Osteoblast (primary cell): ENCODE data around the gene AGBL4. TPM values are rescaled to one million over a fixed set of nuclear protein-coding genes. Genes with fewer than 3 reads are reported as not detected.
"Not testable (repeated sequence)": the region's sequence is repeated elsewhere in the genome, so short reads cannot be mapped to it uniquely, and the experiment has no call there.

ENCODE experiments used
- DNase-seq: peaks from one replicate; pipeline ENCODE4 v3.0.0; 2011; ENCODE audit warnings: low spot score, mixed read lengths; ENCODE audit not compliant: insufficient read length; ENCODE audit errors: missing footprints
- H2AFZ ChIP-seq: 2 replicates; pipeline ENCODE4 v1.6.0; 2011; ENCODE audit warnings: mild to moderate bottlenecking, low read length
- H3K27ac ChIP-seq: 2 replicates; pipeline ENCODE4 v1.5.1; 2011; ENCODE audit warnings: mild to moderate bottlenecking, low read depth, low read length, moderate library complexity
- H3K27me3 ChIP-seq: 2 replicates; pipeline ENCODE4 v1.6.0; 2012; ENCODE audit warnings: mild to moderate bottlenecking, control low read depth, inconsistent platforms, low read length, moderate library complexity; ENCODE audit not compliant: insufficient read depth
- H3K36me3 ChIP-seq: 2 replicates; pipeline ENCODE4 v1.5.1; 2011; ENCODE audit warnings: mild to moderate bottlenecking, low read length, control low read depth, moderate library complexity; ENCODE audit not compliant: insufficient read depth
- H3K4me1 ChIP-seq: 2 replicates; pipeline ENCODE4 v1.5.1; 2011; ENCODE audit warnings: mild to moderate bottlenecking, low read length, control low read depth, moderate library complexity; ENCODE audit not compliant: insufficient read depth
- H3K4me2 ChIP-seq: 2 replicates; pipeline ENCODE4 v1.6.0; 2011; ENCODE audit warnings: mild to moderate bottlenecking, low read length; ENCODE audit not compliant: insufficient read depth
- H3K4me3 ChIP-seq: fragments of 200-600 bp; sonication (generic); 3 replicates; pipeline ENCODE4 v1.5.1; 2012; ENCODE audit warnings: mild to moderate bottlenecking, low read length, inconsistent platforms; ENCODE audit not compliant: insufficient read depth
- H3K79me2 ChIP-seq: 2 replicates; pipeline ENCODE4 v1.6.0; 2012; ENCODE audit warnings: mild to moderate bottlenecking, low read length, control low read depth, inconsistent platforms; ENCODE audit not compliant: insufficient read depth
- H3K9me3 ChIP-seq: 2 replicates; pipeline ENCODE4 v1.5.1; 2011; ENCODE audit warnings: low read depth, low read length, control low read depth
- H4K20me1 ChIP-seq: 2 replicates; pipeline ENCODE4 v1.6.0; 2012; ENCODE audit warnings: mild to moderate bottlenecking, low read length, control low read depth; ENCODE audit not compliant: insufficient read depth
- total RNA-seq: library from RNA; depleted of rRNA; stranded (reverse); fragments of >200 nt; gene quantifications from 2 replicates; pipeline ENCODE4 v1.2.3, GENCODE V29; 2012
- TF ChIP-seq, protein P1 (sequence below): IDR thresholded peaks from 2 replicates; pipeline ENCODE4 v1.5.1; 2011; ENCODE audit warnings: mild to moderate bottlenecking, low read depth, low read length, moderate library complexity; ENCODE audit errors: extremely low read depth

AGBL4 gene
- total RNA-seq, 1 donor, result not detected

GRCh38 chr1:49824261-49824660 lies 199.5 kb downstream of the AGBL4 start:
- no peaks in the 10 kb centered on the region for H3K4me1 ChIP-seq
- DNase-seq, result no peak
- no peaks in the 10 kb centered on the region for H3K79me2 ChIP-seq
- H4K20me1 ChIP-seq, result no peaks in the 10 kb centered on the region
- H3K9me3 ChIP-seq, result no peaks in the 10 kb centered on the region
- H3K27ac ChIP-seq, result no peak overlapping the region
- H3K4me3 ChIP-seq, result no peak overlapping the region
- H3K36me3 ChIP-seq, result no peaks in the 10 kb centered on the region
- H2AFZ ChIP-seq, result no peak overlapping the region
- H3K27me3 ChIP-seq, result no peaks in the 10 kb centered on the region
- TF ChIP-seq, protein P1, sequence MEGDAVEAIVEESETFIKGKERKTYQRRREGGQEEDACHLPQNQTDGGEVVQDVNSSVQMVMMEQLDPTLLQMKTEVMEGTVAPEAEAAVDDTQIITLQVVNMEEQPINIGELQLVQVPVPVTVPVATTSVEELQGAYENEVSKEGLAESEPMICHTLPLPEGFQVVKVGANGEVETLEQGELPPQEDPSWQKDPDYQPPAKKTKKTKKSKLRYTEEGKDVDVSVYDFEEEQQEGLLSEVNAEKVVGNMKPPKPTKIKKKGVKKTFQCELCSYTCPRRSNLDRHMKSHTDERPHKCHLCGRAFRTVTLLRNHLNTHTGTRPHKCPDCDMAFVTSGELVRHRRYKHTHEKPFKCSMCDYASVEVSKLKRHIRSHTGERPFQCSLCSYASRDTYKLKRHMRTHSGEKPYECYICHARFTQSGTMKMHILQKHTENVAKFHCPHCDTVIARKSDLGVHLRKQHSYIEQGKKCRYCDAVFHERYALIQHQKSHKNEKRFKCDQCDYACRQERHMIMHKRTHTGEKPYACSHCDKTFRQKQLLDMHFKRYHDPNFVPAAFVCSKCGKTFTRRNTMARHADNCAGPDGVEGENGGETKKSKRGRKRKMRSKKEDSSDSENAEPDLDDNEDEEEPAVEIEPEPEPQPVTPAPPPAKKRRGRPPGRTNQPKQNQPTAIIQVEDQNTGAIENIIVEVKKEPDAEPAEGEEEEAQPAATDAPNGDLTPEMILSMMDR, result no peak
- no peak overlapping the region for H3K4me2 ChIP-seq

DNA sequence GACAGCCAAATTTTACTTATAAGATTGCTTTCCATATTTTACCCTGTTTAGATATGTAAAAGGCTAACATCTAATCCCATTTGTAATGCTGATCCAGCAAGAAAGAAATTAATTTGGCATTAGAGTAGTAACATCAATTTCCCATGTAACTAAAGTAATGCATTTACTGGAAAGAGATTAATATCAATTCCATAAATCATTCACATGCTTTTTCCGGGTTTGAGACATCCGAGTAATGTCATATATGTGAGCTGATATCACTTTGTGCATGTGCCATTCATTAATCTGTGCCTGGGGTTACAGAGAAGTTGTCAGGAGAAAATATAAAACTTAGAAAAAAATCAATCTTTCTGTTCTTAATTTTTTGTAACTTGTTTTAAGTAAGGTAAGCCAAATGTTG lies 206.1 kb downstream of the AGBL4 start:
- Histone ChIP-seq H3K36me3 (no peaks in the 10 kb centered on the region), H3K4me1 (no peaks in the 10 kb centered on the region), H3K27ac (no peak overlapping the region), H3K27me3 (no peaks in the 10 kb centered on the region), H3K79me2 (no peaks in the 10 kb centered on the region), H3K9me3 (no peaks in the 10 kb centered on the region), H2AFZ (no peak overlapping the region), H4K20me1 (no peaks in the 10 kb centered on the region), H3K4me2 (no peak overlapping the region), H3K4me3 (no peak overlapping the region)
- DNase-seq, result no peak
- TF ChIP-seq, protein P1, result no peak

DNA sequence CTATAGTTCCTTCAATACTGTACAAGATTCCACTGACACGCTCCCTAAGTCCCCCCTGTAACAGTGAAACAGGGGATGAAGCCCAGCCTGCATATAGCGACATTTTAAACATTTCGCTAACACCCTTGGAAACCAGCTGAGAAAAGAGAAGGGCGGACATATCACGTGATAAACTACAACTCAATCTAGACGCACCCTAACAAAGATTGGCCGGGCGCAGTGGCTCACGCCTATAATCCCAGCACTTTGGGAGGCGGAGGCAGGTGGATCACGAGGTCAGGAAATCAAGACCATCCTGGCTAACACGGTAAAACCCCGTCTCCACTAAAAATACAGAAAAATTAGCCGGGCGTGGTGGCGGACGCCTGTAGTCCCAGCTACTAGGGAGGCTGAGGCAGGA lies 236.7 kb downstream of the AGBL4 start:
- not testable (repeated sequence) for H3K4me1 ChIP-seq, H3K79me2 ChIP-seq, H3K27me3 ChIP-seq, DNase-seq, H3K27ac ChIP-seq, H3K9me3 ChIP-seq, H3K4me2 ChIP-seq, H4K20me1 ChIP-seq, H2AFZ ChIP-seq, H3K4me3 ChIP-seq, H3K36me3 ChIP-seq

DNA sequence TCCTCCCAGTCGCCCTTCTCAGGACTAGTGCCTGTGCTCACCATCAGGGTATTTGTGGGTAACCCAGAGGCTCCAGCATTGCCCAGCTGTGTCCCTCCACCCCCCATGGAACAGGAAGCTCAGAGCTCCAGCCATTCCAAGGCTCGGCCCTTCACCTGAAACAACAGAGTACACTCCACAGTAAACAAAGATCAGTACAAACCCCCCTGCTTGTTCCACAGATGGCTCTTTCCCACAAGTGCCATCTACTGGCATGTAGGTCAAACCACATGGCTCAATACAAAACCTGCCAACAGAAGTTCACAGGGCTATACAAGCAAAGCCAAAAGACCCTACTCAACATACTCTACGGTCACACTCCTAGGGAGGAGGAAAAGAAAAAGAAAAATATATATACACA lies 258.7 kb downstream of the AGBL4 start:
- DNase-seq, result no peak
- H3K9me3 ChIP-seq, result peaks cover 2% of the 10 kb centered on the region

DNA sequence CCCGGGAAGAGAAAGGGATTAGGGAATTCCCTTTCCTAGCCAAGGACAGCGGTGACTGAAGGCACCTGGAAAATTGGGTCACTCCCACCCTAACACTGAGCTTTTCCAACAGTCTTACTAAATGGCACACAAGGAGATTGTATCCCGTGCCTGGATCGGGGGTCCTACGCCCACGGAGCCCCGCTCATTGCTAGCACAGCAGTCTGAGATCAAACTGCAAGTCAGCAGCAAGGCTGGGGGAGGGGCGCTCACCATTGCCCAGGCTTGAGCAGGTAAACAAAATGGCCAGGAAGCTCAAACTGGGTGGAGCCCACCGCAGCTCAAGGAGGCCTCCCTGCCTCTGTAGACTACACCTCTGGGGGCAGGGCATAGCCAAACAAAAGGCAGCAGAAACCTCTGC lies 285.6 kb downstream of the AGBL4 start:
- H4K20me1 ChIP-seq, H3K4me2 ChIP-seq, H3K36me3 ChIP-seq, H3K27me3 ChIP-seq, H3K9me3 ChIP-seq, H3K4me3 ChIP-seq, H2AFZ ChIP-seq, H3K27ac ChIP-seq, H3K4me1 ChIP-seq, DNase-seq, H3K79me2 ChIP-seq: not testable (repeated sequence)

More for the DNA sequence above, 258.7 kb downstream of the AGBL4 start:
- TF ChIP-seq, protein P1, result no peak
- Histone ChIP-seq H3K4me2 (no peak overlapping the region), H3K4me1 (no peaks in the 10 kb centered on the region), H3K27me3 (no peaks in the 10 kb centered on the region), H3K4me3 (no peak overlapping the region), H3K79me2 (no peaks in the 10 kb centered on the region), H4K20me1 (no peaks in the 10 kb centered on the region), H3K36me3 (no peaks in the 10 kb centered on the region), H3K27ac (no peak overlapping the region), H2AFZ (no peak overlapping the region)
